ENCODE measurements around the gene CHST15. TPM values are rescaled to one million over a fixed set of nuclear protein-coding genes. Genes with fewer than 3 reads are reported as not detected.

CHST15 gene
- total and polyA plus RNA-seq, 2 of the 13 experiments (the other 11 are each of a cell fraction or from before 2014, with no cell fraction given): 1.4 to 94.7 TPM

GRCh38 chr10:124092250-124092859, 1.0 kb downstream of the CHST15 start (continued):
- TF ChIP-seq SOX6 (IDR thresholded peaks at IDR 0.05) (no peak), SOX6 (CRISPR knock-in tag; IDR thresholded peaks at IDR 0.05) (peak; percentile 42; the same call in 1 of the 2 replicates), ZSCAN25 (CRISPR knock-in tag; IDR thresholded peaks at IDR 0.05) (0 out of 2 replicates have a peak, but pooled peaks have one; percentile 30), ARHGAP35 (CRISPR knock-in tag; IDR thresholded peaks at IDR 0.05; ENCODE audit: borderline replicate concordance) (no peak), NRL (CRISPR knock-in tag; IDR thresholded peaks at IDR 0.05; ENCODE audit: borderline replicate concordance) (no peak), MIER2 (CRISPR knock-in tag; IDR thresholded peaks at IDR 0.05) (no peak), ZNF432 (CRISPR knock-in tag; IDR thresholded peaks at IDR 0.05; ENCODE audit: borderline replicate concordance) (no peak), FOXP1 (IDR thresholded peaks at IDR 0.05) (no peak), FOXP1 (CRISPR knock-in tag; IDR thresholded peaks at IDR 0.05) (no peak), ZHX1 (CRISPR knock-in tag; IDR thresholded peaks at IDR 0.05; ENCODE audit: low read depth) (no peak), ZNF10 (CRISPR knock-in tag; IDR thresholded peaks at IDR 0.05; ENCODE audit: borderline replicate concordance, low read depth) (no peak), ZFP82 (CRISPR knock-in tag; IDR thresholded peaks at IDR 0.05; ENCODE audit: borderline replicate concordance) (no peak), HIC2 (CRISPR knock-in tag; IDR thresholded peaks at IDR 0.05; ENCODE audit: low read depth) (no peak), DRAP1 (CRISPR knock-in tag; IDR thresholded peaks at IDR 0.05) (no peak), ZNF709 (CRISPR knock-in tag; IDR thresholded peaks at IDR 0.05) (no peak), IRF1 (CRISPR knock-in tag; IDR thresholded peaks at IDR 0.05; ENCODE audit: low read depth) (no peak), ZNF292 (CRISPR knock-in tag; IDR thresholded peaks at IDR 0.05; ENCODE audit: borderline replicate concordance, low read depth) (no peak), THAP8 (CRISPR knock-in tag; IDR thresholded peaks at IDR 0.05; ENCODE audit: borderline replicate concordance) (no peak), ZNF784 (CRISPR knock-in tag; IDR thresholded peaks at IDR 0.05; ENCODE audit: borderline replicate concordance) (no peak; the same call in 1 of the 2 replicates), ZNF530 (CRISPR knock-in tag; IDR thresholded peaks at IDR 0.05; ENCODE audit: low read depth) (no peak), ZNF749 (CRISPR knock-in tag; IDR thresholded peaks at IDR 0.05; ENCODE audit: borderline replicate concordance) (no peak), ZFX (CRISPR knock-in tag; IDR thresholded peaks at IDR 0.05; ENCODE audit: low read depth) (peak; percentile 48; the same call in 1 of the 2 replicates)

Data from HepG2 (cell line).